Activated CD4-positive, CD25-positive, alpha-beta regulatory T cell treated with anti-CD3 and anti-CD28 coated beads, Interleukin-2, amount 50 U/mL, for 16 hours (primary cell): ENCODE measurements around the gene UNG.
"Not testable (repeated sequence)": the region's sequence is repeated elsewhere in the genome, so short reads cannot be mapped to it uniquely, and the experiment has no call there.

ENCODE experiments used
- DNase-seq: peaks from one replicate; pipeline ENCODE4 v3.0.0-alpha.2; 2020; ENCODE audit warnings: low read depth, low spot score

The UNG gene

GRCh38 chr12:109121346-109121880, 24.0 kb downstream of the UNG start:
- DNase-seq, result no peak

- DNase-seq, result no peak
Measured at GRCh38 chr12:109124878-109125648, 27.7 kb downstream of the UNG start.

GRCh38 chr12:109125791-109126190, 28.4 kb downstream of the UNG start:
- DNase-seq, result no peak

GRCh38 chr12:109126784-109127183, 29.4 kb downstream of the UNG start:
- DNase-seq, result no peak

GRCh38 chr12:109127533-109128242, 30.3 kb downstream of the UNG start:
- DNase-seq, result no peak

GRCh38 chr12:109130297-109131153, 33.1 kb downstream of the UNG start:
- DNase-seq, result no peak

GRCh38 chr12:109131154-109132050, 34.0 kb downstream of the UNG start:
- DNase-seq, result no peak

- DNase-seq, result no peak
Measured at GRCh38 chr12:109134186-109134917, 37.0 kb downstream of the UNG start.

GRCh38 chr12:109137055-109137454, 39.7 kb downstream of the UNG start:
- no peak for DNase-seq

- no peak for DNase-seq
Measured at GRCh38 chr12:109139360-109139759, 42.0 kb downstream of the UNG start.

GRCh38 chr12:109139791-109140190, 42.4 kb downstream of the UNG start:
- DNase-seq, result no peak

GRCh38 chr12:109140560-109140959, 43.2 kb downstream of the UNG start:
- no peak for DNase-seq

GRCh38 chr12:109144224-109144623, 46.8 kb downstream of the UNG start:
- no peak for DNase-seq

- DNase-seq, result not testable (repeated sequence)
Measured at GRCh38 chr12:109147126-109147525, 49.7 kb downstream of the UNG start.

- no peak for DNase-seq
Measured at GRCh38 chr12:109147954-109148353, 50.6 kb downstream of the UNG start.

- DNase-seq, result no peak
Measured at GRCh38 chr12:109150124-109150640, 52.8 kb downstream of the UNG start.

- DNase-seq, result no peak
Measured at GRCh38 chr12:109151457-109151856, 54.1 kb downstream of the UNG start.

GRCh38 chr12:109153821-109154441, 56.5 kb downstream of the UNG start:
- no peak for DNase-seq
